NCI-H2081 (cell line): Measurements from ENCODE around the gene PTPN21.

Source experiments
- DNase-seq, 2 experiments: peaks; one replicate each; lab custom pipeline; 2025; lab: John Stamatoyannopoulos, UW

Gene PTPN21

DNA sequence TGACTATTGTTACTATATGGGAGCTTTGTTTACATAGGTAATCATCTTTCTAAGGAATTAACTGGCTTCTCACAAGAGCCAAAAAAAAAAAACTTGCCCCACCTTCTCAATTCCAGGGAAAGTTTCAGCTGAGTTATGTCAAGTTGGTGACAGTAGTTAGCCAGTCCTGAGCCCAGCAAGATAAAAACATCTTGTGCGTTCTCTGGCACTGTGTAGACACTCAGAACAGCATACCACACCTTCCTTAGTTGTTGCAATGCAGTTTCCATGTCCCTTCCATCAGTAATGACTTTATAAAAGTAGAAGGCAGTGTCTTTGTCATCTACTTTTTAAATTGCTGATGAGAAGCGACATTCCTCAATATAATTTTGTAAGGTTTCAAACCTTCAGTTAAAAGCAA, 50.2 kb downstream of the PTPN21 start:
- DNase-seq, result no peak

DNA sequence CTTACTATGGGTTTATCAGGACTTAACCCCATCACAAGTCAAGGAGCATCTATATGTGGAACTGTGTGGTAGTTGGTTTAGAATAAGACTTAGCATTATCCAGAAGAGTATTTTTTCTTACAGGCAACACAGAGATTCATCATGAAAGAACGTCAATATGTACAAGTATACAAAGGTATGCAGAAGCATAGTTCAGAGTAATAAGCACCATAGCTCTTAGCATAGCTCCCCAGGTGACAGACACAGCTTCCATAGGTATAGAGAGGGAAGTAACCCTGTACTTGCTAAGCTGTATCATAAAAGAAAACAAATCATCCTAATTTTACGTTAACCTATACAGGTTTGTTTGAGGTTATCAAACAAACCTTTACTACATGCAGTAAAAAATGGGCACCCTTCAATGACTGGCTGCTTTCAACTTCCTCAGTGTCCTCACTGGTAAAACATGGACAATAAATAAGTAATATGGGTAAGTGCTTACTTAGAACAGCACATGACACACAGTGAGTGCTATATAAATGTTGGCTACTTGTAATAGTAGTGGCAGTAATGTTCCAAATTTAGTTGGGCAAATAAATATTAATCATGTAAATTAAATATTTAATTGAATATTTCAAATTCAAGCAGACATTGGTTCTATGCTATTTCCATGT, 50.9 kb downstream of the PTPN21 start:
- DNase-seq, result no peak

DNA sequence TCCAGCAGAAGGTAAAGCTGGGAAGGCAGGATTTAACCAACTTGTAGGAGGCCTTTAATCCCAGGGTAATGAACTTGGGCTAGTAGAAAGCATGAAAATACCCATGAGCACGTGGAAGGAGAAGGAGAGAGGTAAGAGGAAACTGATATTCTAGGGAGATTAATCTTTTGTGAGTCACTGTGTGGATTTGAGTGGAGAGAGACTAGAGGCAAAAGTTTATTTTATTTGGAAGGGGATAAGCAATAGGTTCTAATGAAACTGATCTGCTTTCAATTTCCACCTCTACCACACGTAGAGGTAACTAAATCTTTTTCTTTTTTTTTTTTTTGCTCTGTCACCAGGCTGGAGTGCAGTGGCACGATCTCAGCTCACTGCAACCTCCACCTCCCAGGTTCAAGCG, 52.1 kb downstream of the PTPN21 start:
- no peak for DNase-seq

DNA sequence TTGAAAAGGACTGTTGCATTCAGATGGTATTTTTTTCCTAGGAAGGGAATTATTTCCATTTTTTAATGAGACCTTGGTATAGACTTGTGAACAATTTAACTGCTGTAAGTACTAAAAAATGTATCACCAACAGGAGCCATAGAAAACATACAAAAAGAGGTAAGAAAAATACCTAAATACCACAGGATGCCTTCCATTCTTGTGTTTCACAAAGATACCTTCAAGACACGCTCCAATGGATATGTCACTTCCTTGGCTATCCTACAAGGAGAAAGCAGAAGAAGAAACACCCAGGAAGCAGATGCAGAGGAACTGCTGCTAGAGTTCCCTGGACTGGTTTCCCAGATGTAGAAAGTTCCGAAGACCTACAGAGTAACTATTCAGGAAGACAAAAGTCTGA, 54.2 kb downstream of the PTPN21 start:
- no peak for DNase-seq

DNA sequence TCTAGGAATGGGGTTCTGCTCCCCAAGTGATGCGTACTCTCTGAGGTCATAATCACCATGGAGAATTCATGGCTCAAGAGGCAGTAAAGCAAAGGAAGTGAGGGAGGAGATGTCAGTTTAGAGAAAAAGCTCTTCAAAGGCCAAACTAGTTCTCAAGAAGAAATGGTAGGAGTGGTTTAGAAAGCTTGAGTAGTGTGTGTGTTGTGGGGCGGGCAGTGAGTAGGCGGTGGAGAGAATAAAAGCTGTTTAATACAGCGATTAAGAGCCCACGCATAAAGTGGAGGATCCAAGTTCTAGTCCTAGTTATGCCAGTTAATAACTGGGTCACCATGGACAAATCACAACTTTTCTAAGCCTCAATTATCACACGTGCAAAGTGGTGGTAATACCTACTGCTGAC, 55.6 kb downstream of the PTPN21 start:
- no peak for DNase-seq

DNA sequence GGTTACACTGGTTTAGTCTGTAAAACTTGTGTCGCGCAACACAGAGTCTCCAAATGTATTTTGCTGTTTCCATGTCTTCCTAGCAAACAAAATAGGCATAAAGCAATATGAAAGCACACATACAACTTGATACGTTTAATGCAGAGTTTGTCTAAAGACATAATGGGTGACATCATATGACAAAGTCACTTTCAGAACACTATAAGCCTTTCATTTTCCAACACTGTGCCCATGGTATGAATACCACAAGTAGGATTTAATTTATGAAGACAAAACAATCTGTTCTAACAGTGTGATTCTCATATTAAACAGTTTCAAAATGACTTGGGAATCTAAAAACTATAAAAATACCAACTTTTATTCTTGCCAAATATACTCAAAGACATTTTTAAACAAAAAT, 58.4 kb downstream of the PTPN21 start:
- DNase-seq, result no peak

DNA sequence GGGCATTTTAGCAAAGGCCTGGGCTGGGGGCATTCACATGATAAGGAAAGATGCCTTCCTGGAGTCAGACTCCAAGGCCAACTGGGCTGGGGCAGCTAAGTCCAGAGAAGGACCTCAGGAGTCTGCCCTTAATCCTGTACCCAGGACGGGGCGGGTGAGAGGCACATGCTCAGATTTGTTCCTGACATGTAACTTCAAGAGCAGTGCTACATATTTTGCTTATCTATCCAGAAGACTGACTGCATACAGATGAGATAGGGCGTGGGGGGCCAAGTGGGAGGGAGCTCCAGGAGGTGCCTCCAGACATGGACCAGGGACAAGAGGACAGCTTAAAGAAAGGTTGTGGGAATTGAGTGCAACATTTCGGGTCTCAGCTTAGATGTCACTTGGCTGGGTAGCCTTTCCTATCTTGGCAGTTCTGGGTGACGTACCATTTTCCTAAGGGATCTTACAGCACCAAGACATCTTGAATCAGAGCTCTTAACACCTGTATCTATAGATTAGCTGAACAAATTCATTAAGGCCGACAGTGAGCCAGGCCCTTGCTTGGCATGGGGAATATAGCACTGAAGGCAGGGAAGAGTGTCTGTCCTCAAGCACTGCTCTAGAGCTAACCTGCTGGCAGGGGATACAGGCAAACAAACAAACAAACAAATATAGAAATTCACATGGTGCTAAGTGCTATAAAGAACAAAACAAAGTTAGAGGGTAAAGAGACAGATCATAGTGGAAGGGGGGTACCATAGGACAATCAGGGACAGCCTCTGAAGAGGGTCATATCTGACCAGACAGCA, 61.2 kb downstream of the PTPN21 start:
- DNase-seq, result no peak

DNA sequence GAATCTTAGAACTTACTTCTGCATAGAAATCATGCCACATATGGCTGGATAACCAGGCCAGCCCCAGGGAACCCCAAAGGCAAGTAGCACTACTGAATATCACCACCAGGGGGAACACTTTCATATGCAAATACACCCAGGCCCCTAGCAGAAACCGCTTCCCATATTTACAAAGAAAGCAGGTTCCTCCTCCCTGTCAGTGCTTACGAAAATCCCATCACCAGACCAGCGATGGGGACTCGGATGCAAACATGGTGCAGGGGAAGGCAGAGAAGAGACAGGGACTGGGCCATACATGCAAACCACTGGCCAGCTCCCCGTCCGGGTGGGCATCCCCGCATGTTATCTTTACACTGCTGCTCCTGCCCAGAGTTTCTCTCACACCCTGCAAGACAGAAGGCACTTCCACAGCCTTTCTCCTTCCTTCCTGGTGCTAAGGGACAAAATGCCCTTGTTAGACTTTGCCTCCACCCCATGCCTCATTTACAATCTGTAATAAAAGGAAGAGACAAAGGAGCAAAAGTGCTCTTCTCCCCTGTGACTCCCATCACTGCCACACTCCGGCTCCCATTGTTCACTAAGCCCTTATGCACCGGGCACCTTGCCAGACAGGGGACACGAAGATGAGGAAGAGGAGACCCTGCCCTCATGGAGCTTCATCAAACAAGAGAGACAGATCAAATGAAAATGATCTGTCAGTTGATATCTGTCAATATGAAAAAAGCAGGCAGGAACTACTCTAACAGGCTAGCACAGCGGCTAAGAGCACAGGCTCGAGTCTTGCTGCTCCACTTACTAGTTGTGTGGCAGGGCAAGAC, 62.3 kb downstream of the PTPN21 start:
- peak; percentile 75 to 82 for DNase-seq

DNA sequence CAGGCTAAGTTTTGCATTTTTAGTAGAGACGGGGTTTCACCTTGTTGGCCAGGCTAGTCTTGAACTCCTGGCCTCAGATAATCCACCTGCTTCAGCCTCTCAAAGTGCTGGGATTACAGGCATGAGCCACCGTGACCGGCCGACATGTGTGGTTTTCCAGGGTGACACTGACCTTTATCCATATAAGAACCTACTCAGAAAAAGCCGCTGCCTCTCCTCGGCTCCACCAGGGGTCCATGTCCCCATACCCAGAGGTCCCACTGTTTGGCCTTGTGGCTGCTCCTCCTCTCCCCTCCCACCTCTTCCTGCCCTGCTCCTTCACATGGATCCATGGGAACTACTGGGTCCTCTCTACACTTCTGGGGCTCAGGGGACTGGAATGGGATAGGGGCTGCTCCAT, 64.6 kb downstream of the PTPN21 start:
- no peak for DNase-seq

DNA sequence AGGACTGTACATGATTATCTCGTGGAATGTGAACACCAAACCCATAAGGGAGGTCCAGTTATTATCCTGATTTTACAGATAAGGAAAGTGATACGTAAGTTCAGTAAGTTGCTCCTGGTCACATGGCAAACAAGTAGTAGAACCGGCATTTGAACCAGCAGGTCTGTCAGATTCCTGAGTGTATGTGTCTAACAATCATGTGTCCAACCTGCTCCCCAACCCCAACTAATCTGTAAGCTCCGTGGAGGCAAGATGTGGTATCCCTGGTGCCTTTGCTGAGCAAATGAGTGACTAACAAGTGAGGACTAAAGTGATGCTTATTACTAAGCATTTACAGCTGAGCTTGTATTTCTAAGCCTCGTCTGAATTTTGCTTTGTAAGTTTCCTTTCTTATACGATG, 65.9 kb downstream of the PTPN21 start:
- no peak for DNase-seq

DNA sequence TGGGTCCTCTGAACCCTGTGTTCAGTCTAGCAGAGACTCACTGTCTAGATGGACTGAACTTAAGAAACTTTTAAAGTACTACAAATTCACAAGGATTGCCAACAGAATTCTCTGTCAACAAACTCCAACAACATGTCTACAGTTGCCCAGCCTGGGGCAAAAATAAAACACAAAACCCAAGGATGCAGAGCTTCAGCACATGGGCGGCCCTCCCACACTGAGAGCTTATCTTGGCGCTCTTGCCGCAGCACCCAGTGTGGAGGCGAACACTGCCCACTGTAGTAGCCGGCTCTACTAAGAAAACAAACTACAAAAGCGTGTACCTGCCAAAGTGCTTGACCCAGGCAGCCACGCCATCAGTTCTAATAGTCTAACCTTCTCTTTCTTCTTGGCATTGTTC, 66.7 kb downstream of the PTPN21 start:
- DNase-seq, result no peak

DNA sequence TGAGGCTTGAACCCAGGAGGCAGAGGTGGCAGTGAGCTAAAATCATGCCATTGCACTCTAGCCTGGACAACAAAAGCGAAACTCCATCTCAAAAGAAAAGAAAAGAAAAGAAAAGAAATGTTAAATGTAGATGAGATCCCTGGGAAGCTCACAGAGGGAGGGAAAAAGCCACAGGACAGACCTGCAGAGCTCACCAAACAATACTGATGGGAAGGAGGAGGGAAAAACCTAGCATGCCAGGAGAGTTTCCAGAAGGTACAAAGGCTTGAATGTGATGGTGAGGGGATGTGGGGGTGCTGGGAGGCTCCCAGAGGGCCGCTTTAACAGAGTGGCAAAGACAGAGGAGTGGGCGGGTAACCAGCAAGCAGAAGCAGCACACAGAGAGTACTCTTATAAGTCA, 72.3 kb downstream of the PTPN21 start:
- no peak for DNase-seq

DNA sequence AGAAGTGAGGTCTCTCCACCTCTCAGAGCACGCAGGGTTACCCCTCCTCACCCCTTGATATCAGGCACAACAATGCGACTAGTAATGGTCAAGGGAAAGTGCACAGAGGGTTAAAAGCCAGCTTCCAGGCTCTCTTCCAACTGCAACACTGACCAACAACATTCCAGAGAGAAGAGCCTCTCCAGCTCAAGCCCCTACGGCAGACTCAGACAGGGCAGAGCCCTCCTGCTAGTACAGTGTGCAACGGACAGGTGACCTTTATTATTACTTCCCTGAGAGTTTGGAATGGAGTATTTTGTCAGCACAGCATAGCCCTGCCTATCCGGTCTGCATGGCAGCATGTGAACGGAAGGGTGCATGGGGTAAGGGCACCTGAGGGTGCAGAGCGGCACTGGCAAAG, 73.0 kb downstream of the PTPN21 start:
- no peak for DNase-seq

DNA sequence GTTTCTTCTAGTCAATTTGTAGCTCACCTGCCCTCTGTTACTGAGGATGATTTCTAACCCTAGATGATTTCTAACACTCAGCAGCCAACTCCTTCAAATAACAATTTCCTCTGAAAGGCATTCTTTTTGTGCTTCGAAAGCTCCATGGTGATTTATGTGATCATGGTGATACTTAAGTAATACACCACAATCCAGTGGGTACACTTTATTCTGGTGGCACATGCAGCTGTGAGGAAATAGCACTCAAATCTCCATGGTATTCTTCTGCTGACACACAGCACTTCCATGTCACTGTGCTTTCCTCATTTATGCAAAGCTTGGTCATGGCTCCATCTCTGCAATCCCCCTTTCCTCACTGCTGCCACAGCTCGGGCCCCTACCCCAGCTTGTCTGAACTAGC, 73.7 kb downstream of the PTPN21 start:
- DNase-seq, result no peak

DNA sequence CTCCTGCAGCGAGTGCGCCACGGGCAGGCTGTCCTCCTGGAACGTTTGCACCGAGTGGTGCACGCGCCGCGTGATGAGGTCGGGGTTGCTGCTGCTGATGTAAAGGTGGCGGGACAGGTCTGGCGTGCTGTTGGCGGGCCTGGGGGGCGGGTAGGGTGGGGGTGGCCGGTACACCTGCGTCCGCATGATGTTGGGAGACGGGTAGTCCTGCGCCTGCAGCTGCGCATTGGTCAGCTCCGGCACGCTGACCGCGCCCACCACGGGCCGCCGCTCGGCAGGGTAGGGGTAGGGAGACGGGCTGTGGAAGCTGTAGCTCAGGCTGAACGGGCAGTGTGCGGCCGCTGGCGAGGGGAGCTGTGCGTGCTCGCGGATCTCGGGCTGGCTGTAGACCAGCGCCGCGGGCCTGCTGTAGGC, 75.2 kb downstream of the PTPN21 start:
- no peak for DNase-seq

DNA sequence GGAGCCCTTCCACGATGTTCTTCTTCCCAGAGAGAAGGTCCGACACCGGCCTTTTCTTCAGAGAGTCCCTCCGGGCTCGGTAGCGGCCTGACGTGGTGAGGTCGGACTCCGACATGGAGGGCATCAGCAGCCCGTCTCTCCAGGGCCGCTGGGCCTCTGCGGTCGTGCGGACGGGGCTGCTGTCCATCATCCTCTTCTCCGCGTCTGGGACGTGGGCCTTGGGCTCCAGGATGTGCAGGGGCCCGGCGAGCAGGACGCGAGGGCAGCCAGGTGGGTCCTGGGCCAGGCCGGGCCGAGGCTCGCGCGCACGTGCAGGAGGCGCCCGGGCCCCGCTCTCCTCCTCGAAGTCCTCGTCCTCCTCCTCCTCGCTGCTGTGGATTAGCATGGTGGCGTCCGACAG, 75.9 kb downstream of the PTPN21 start:
- no peak for DNase-seq

DNA sequence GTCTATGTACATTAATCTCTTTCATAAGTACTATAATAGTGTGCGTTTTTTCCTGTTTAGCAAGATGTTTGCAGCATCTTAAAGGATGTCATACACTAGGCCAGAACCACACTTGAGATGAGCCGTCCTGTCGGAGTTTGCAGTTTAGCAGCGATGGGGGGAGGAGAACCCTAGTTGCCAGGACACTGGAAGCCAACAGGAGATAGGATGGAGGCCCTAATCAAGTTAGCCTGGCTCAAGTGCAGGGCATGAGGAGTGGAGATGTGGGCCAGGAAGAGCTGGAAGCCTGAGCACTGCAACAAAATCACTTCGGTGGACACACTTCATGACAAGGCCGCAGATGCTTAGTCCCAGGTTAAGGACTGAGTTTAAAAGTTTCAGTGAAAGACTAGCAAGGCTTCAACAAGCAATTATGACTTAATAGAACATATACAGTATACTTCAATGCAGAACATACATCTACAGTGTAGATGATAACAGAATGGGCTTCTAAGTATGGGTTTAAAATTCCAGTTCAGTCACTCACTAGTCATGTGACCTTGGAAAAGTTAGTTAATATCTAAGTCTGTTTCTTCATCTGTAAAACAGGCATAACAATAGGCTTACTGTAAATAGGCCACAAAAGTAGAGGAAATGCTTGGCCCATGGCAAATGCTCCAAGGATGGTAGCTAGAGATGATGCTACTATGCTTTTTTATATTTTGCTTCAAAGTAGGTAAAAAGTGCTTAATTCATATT, 77.1 kb downstream of the PTPN21 start:
- DNase-seq, result no peak

DNA sequence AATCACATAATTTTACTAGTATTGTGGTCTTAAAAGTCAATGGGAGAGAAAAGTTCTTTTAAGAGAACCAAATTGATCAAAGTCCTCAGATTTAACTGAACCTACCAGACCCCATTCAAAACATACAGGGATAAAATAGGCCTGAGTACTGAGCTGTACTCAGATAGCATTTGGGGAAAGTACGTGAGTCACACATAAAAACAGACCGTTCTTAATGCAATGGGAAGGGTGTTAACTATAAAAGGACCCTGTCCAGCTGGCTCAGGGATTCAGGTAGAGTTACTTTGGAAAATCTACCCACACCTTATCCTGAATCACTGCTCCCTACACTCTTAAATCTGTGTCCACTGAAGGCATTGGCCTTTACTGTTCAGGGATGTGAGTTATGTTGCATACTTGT, 78.0 kb downstream of the PTPN21 start:
- DNase-seq, result no peak

DNA sequence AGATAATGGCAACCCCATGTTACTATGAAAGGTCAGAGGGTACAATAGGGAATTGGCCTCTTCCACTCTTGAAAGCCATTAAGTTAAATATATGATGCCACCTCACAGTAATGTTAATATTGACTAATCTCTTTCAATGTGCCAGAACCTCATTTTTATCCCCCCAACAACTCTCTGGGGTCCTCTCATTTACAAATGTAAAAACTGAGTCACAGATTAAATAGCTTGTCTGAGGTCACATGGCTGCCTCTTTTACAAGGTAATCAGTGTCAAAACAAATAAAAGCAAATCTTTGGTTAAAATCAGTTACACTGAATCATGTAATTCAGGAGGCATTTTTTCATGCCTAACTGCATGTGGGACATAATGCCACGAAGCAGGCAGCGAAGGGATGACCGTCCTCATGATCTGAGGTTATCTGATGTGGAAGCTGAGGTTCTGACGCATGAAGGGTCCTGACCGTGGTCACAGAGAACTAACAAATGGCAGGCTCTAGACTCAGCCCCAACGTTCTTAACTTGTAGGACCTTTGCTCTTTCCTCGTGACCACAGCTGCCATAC, 78.5 kb downstream of the PTPN21 start:
- DNase-seq, result no peak

DNA sequence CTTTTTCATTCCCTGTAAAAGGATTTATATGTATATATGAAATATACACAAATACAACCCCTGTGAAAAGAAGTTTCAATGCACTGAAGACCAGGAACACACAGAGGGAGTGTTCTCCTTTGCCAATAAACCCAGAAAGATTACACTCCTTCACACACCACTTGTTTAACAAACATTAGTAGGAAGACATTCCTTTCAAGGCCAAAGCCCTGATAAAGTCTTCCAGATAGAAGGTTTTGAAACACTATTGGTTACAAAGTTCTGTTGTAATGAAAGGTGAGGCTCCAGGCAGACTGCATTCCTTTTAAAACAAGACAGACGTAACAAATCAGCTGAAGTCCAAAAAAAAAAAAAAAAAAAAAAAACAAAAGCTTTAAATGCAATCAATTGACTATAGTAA, 81.0 kb downstream of the PTPN21 start:
- DNase-seq, result no peak

DNA sequence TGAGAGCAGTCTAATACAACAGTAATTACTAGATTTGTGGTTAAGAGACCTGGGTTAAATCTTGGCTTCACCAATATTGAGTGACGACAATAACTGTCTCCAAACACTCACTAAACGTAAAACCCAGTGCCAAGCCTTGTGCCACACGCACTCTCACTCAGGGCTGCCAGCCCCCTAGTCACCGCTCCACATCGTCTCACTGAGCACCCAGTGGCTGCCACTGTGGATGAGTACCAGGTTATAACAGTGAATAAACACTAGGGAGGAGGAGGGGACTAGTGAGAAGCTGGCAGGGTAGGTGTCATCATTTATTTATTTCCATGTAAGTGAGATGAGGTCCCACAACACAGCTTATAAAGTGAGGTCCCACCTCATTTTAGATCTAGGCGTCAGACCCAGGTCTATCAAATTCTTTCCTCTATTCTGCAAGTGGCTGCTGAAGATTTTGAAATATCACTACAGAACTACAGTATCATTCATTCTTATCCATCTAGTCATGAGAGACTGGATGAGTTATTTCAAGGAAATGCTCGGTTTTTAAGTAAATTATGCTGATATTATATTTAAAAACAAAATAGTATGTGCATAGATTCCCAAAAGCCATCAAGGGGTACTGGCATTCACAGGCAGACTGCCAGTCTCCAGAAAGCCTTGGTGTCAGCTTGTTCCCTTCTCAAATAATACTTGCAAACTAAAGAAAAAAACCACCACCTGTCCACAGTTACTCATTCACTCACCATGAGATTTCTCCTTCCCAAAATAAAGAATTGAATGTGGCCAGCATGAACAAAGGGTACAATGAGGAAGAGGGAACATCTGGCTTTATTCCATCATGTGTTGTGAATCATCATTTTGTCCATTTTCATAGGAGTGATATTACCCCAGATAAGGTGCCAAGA, 84.0 kb downstream of the PTPN21 start:
- DNase-seq, result no peak
